DND-41 (cell line): Measurements from ENCODE around the gene TMEM242.

Experiments
- EZH2 ChIP-seq: IDR thresholded peaks from 3 replicates; pipeline ENCODE4 v1.6.1; 2012; ENCODE audit warnings: borderline replicate concordance, low read depth, mild to moderate bottlenecking, moderate library complexity, low read length, inconsistent platforms; ENCODE audit not compliant: severe bottlenecking
- TF ChIP-seq, protein P1 (sequence below): IDR thresholded peaks from 2 replicates; pipeline ENCODE4 v1.5.1; 2012; ENCODE audit warnings: borderline replicate concordance, low read length, moderate library complexity, mild to moderate bottlenecking; ENCODE audit not compliant: poor library complexity, severe bottlenecking; ENCODE audit errors: extremely low read depth

DNA sequence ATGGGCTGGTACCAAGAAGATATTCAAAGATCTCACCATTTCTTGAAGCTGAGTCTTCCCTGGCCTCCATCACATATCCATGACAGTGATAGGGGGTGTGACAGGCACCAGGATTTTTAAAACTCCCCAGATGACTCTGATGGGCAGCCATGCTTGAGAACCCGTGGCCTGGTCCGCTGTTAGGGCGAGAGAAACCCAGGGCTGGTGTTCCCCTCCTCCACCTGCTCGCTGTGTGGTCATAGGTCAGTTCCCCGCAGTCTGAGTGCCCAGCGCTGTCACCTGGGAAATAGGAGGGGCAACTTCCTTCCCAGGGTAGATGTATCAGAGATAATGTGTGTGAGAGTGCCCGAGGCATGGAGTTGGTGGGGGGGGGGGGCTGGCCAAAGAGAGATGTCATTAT, 50.9 kb downstream of the TMEM242 start:
- TF ChIP-seq, protein P1, sequence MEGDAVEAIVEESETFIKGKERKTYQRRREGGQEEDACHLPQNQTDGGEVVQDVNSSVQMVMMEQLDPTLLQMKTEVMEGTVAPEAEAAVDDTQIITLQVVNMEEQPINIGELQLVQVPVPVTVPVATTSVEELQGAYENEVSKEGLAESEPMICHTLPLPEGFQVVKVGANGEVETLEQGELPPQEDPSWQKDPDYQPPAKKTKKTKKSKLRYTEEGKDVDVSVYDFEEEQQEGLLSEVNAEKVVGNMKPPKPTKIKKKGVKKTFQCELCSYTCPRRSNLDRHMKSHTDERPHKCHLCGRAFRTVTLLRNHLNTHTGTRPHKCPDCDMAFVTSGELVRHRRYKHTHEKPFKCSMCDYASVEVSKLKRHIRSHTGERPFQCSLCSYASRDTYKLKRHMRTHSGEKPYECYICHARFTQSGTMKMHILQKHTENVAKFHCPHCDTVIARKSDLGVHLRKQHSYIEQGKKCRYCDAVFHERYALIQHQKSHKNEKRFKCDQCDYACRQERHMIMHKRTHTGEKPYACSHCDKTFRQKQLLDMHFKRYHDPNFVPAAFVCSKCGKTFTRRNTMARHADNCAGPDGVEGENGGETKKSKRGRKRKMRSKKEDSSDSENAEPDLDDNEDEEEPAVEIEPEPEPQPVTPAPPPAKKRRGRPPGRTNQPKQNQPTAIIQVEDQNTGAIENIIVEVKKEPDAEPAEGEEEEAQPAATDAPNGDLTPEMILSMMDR = no peak
- TF ChIP-seq EZH2 = no peak
